ENCODE results near the gene C17orf75. TPM values are rescaled to one million over a fixed set of nuclear protein-coding genes. Genes with fewer than 3 reads are reported as not detected.

C17orf75 gene
- total RNA-seq, 4 donors from 2014 or later = 9.1 to 11.6 (median 9.5) TPM

- H3K9me3 ChIP-seq = no peaks in the 10 kb centered on the region
- no peaks in the 10 kb centered on the region for H3K36me3 ChIP-seq
- no peak for DNase-seq (ENCODE audit: extremely low spot score)
- intact Hi-C loops (cut with DNase I) = no loop called here
- TF ChIP-seq EP300 (IDR thresholded peaks at IDR 0.05) = no peak
- no peak for TF ChIP-seq POLR2AphosphoS5 (IDR thresholded peaks at IDR 0.05)
- TF ChIP-seq CTCF (IDR thresholded peaks at IDR 0.05) = no peak
- no peak for TF ChIP-seq POLR2A (IDR thresholded peaks at IDR 0.05; ENCODE audit: low read depth)
- H3K4me3 ChIP-seq = no peak overlapping the region
- H3K27me3 ChIP-seq = no peaks in the 10 kb centered on the region
- H3K4me1 ChIP-seq = peaks cover 0 to 4% (median 0%) of the 10 kb centered on the region in 4 donors
- no peak overlapping the region for H3K27ac ChIP-seq (replicated peaks in 1 of 4)
- 100% methylated on average over 2 of the region's 2 CpGs for WGBS
Measured at GRCh38 chr17:32297424-32297823, 44.5 kb downstream of the C17orf75 start.

- no peak for DNase-seq (ENCODE audit: extremely low spot score)
- Histone ChIP-seq H3K9me3 (no peaks in the 10 kb centered on the region), H3K36me3 (no peaks in the 10 kb centered on the region), H3K4me3 (no peak overlapping the region), H3K27me3 (no peaks in the 10 kb centered on the region), H3K4me1 (no peaks in the 10 kb centered on the region), H3K27ac (replicated peaks in 1 of 4) (no peak overlapping the region)
- intact Hi-C loops (cut with DNase I) = no loop called here
- 76% methylated on average over 4 of the region's 4 CpGs for WGBS
- no peak for TF ChIP-seq CTCF (IDR thresholded peaks at IDR 0.05)
- TF ChIP-seq EP300 (IDR thresholded peaks at IDR 0.05) = no peak
- TF ChIP-seq POLR2AphosphoS5 (IDR thresholded peaks at IDR 0.05) = no peak
- no peak for TF ChIP-seq POLR2A (IDR thresholded peaks at IDR 0.05; ENCODE audit: low read depth)
Measured at GRCh38 chr17:32292094-32292493, 49.9 kb downstream of the C17orf75 start.

GRCh38 chr17:32289471-32290070, 52.4 kb downstream of the C17orf75 start:
- TF ChIP-seq POLR2AphosphoS5 (IDR thresholded peaks at IDR 0.05) (no peak), POLR2A (IDR thresholded peaks at IDR 0.05; ENCODE audit: low read depth) (no peak), EP300 (IDR thresholded peaks at IDR 0.05) (no peak), CTCF (IDR thresholded peaks at IDR 0.05) (no peak)
- intact Hi-C loops (cut with DNase I) = no loop called here
- Histone ChIP-seq H3K9me3 (no peaks in the 10 kb centered on the region), H3K4me1 (no peaks in the 10 kb centered on the region), H3K36me3 (no peaks in the 10 kb centered on the region), H3K4me3 (no peak overlapping the region), H3K27me3 (peaks cover 0 to under 1% (median 0%) of the 10 kb centered on the region in 4 donors), H3K27ac (replicated peaks in 1 of 4) (no peak overlapping the region)
- WGBS = 91% methylated on average over 9 of the region's 9 CpGs
- DNase-seq (ENCODE audit: extremely low spot score) = no peak

- no peak for DNase-seq (ENCODE audit: extremely low spot score)
- Histone ChIP-seq H3K27me3 (peaks cover 0 to 9% (median 0%) of the 10 kb centered on the region in 4 donors), H3K4me3 (no peak overlapping the region), H3K27ac (replicated peaks in 1 of 4) (no peak overlapping the region), H3K4me1 (no peaks in the 10 kb centered on the region), H3K36me3 (no peaks in the 10 kb centered on the region), H3K9me3 (no peaks in the 10 kb centered on the region)
- whole genome bisulfite sequencing = 93% methylated on average over 10 of the region's 11 CpGs
- intact Hi-C loops (cut with DNase I) = no loop called here
- TF ChIP-seq POLR2AphosphoS5 (IDR thresholded peaks at IDR 0.05) (no peak), EP300 (IDR thresholded peaks at IDR 0.05) (no peak), CTCF (IDR thresholded peaks at IDR 0.05) (no peak), POLR2A (IDR thresholded peaks at IDR 0.05; ENCODE audit: low read depth) (no peak)
Measured at GRCh38 chr17:32288615-32289014, 53.4 kb downstream of the C17orf75 start.
